ENCODE measurements around the gene CARMIL1.

The CARMIL1 gene

GRCh38 chr6:25306379-25306778 lies 27.2 kb downstream of the CARMIL1 start:
- POLR2A ChIA-PET = no interaction called here
- no peak for TF ChIP-seq TARDBP (IDR thresholded peaks at IDR 0.05)
- TF ChIP-seq FOXM1 (IDR thresholded peaks at IDR 0.05; ENCODE audit: borderline replicate concordance) = no peak
- TF ChIP-seq FOXA1 (IDR thresholded peaks at IDR 0.05) = no peak
- no peak for TF ChIP-seq PKNOX1 (IDR thresholded peaks at IDR 0.05)
- TF ChIP-seq ELF4 (IDR thresholded peaks at IDR 0.05) = no peak
- TF ChIP-seq ARNT (IDR thresholded peaks at IDR 0.05) = no peak
- no peak for TF ChIP-seq CTBP1 (IDR thresholded peaks at IDR 0.05; ENCODE audit: borderline replicate concordance)
- no peak for TF ChIP-seq HDGF (IDR thresholded peaks at IDR 0.05; ENCODE audit: borderline replicate concordance)
- TF ChIP-seq LEF1 (IDR thresholded peaks at IDR 0.05; ENCODE audit: borderline replicate concordance) = no peak
- no peak for TF ChIP-seq ZNF384 (IDR thresholded peaks at IDR 0.05)
- TF ChIP-seq NFRKB (IDR thresholded peaks at IDR 0.05) = no peak
- TF ChIP-seq SP1 (IDR thresholded peaks at IDR 0.05) = no peak
- CTCF ChIA-PET = no interaction called here
- DNase-seq (ENCODE audit: extremely low spot score) = no peak

- ChIA-PET CTCF (no interaction called here), POLR2A (no interaction called here)
- DNase-seq (ENCODE audit: extremely low spot score) = no peak
- TF ChIP-seq TARDBP (IDR thresholded peaks at IDR 0.05) (no peak), FOXK2 (IDR thresholded peaks at IDR 0.05) (no peak), L3MBTL2 (conservative IDR thresholded peaks at IDR 0.05) (no peak), SP1 (IDR thresholded peaks at IDR 0.05) (no peak), SUZ12 (IDR thresholded peaks at IDR 0.05) (no peak), ARNT (IDR thresholded peaks at IDR 0.05) (no peak), CTBP1 (IDR thresholded peaks at IDR 0.05; ENCODE audit: borderline replicate concordance) (no peak), LEF1 (IDR thresholded peaks at IDR 0.05; ENCODE audit: borderline replicate concordance) (no peak), FOXA1 (IDR thresholded peaks at IDR 0.05) (no peak), BHLHE40 (IDR thresholded peaks at IDR 0.05; ENCODE audit: borderline replicate concordance) (no peak), PKNOX1 (IDR thresholded peaks at IDR 0.05) (no peak), NFRKB (IDR thresholded peaks at IDR 0.05) (no peak), ELF4 (IDR thresholded peaks at IDR 0.05) (no peak), FOXM1 (IDR thresholded peaks at IDR 0.05; ENCODE audit: borderline replicate concordance) (no peak), HDGF (IDR thresholded peaks at IDR 0.05; ENCODE audit: borderline replicate concordance) (no peak), ZNF384 (IDR thresholded peaks at IDR 0.05) (no peak)
Observed at GRCh38 chr6:25307805-25308494, 28.8 kb downstream of the CARMIL1 start.

- no peak for DNase-seq (ENCODE audit: extremely low spot score)
- CTCF ChIA-PET = no interaction called here
- POLR2A ChIA-PET = no interaction called here
- no peak for TF ChIP-seq ZNF384 (IDR thresholded peaks at IDR 0.05)
- no peak for TF ChIP-seq TARDBP (IDR thresholded peaks at IDR 0.05)
- TF ChIP-seq HDGF (IDR thresholded peaks at IDR 0.05; ENCODE audit: borderline replicate concordance) = no peak
- TF ChIP-seq CTBP1 (IDR thresholded peaks at IDR 0.05; ENCODE audit: borderline replicate concordance) = no peak
- no peak for TF ChIP-seq SUZ12 (IDR thresholded peaks at IDR 0.05)
- TF ChIP-seq FOXM1 (IDR thresholded peaks at IDR 0.05; ENCODE audit: borderline replicate concordance) = no peak
- no peak for TF ChIP-seq FOXA1 (IDR thresholded peaks at IDR 0.05)
- no peak for TF ChIP-seq BHLHE40 (IDR thresholded peaks at IDR 0.05; ENCODE audit: borderline replicate concordance)
Observed at GRCh38 chr6:25309886-25310285, 30.7 kb downstream of the CARMIL1 start.

- ChIA-PET CTCF (interaction anchor here (0.9 to 1.6 kb wide), 2 partner anchors 22 to 33 kb away, joined by 3 to 5 read pairs; no protein-coding TSS in a partner anchor), POLR2A (interaction anchor here (0.9 kb wide), 1 partner anchor 32 kb away, joined by 3 read pairs; no protein-coding TSS in a partner anchor)
- TF ChIP-seq ELF4 (IDR thresholded peaks at IDR 0.05) (no peak), FOXM1 (IDR thresholded peaks at IDR 0.05; ENCODE audit: borderline replicate concordance) (no peak), SP1 (IDR thresholded peaks at IDR 0.05) (no peak), PKNOX1 (IDR thresholded peaks at IDR 0.05) (no peak), ARNT (IDR thresholded peaks at IDR 0.05) (no peak), BHLHE40 (IDR thresholded peaks at IDR 0.05; ENCODE audit: borderline replicate concordance) (no peak), FOXA1 (IDR thresholded peaks at IDR 0.05) (no peak), SUZ12 (IDR thresholded peaks at IDR 0.05) (no peak), HDGF (IDR thresholded peaks at IDR 0.05; ENCODE audit: borderline replicate concordance) (no peak), L3MBTL2 (conservative IDR thresholded peaks at IDR 0.05) (no peak), FOXK2 (IDR thresholded peaks at IDR 0.05) (no peak), CTBP1 (IDR thresholded peaks at IDR 0.05; ENCODE audit: borderline replicate concordance) (no peak), LEF1 (IDR thresholded peaks at IDR 0.05; ENCODE audit: borderline replicate concordance) (no peak), ZNF384 (IDR thresholded peaks at IDR 0.05) (no peak), NFRKB (IDR thresholded peaks at IDR 0.05) (no peak), TARDBP (IDR thresholded peaks at IDR 0.05) (no peak)
- no peak for DNase-seq (ENCODE audit: extremely low spot score)
Observed at GRCh38 chr6:25311331-25311840, 32.2 kb downstream of the CARMIL1 start.

- ChIA-PET POLR2A (no interaction called here), CTCF (interaction anchor here (0.9 to 1.6 kb wide), 2 partner anchors 22 to 34 kb away, joined by 3 to 5 read pairs; no protein-coding TSS in a partner anchor)
- TF ChIP-seq FOXK2 (IDR thresholded peaks at IDR 0.05) = no peak
- TF ChIP-seq NFRKB (IDR thresholded peaks at IDR 0.05) = no peak
- TF ChIP-seq TARDBP (IDR thresholded peaks at IDR 0.05) = no peak
- no peak for TF ChIP-seq ELF4 (IDR thresholded peaks at IDR 0.05)
- TF ChIP-seq L3MBTL2 (conservative IDR thresholded peaks at IDR 0.05) = no peak
- no peak for TF ChIP-seq FOXM1 (IDR thresholded peaks at IDR 0.05; ENCODE audit: borderline replicate concordance)
- no peak for TF ChIP-seq HDGF (IDR thresholded peaks at IDR 0.05; ENCODE audit: borderline replicate concordance)
- no peak for DNase-seq (ENCODE audit: extremely low spot score)
Observed at GRCh38 chr6:25312034-25312620, 33.0 kb downstream of the CARMIL1 start.

Measured in HEK293T (cell line).